ENCODE data around the gene ACTN4. TPM values are rescaled to one million over a fixed set of nuclear protein-coding genes. Genes with fewer than 3 reads are reported as not detected.

The ACTN4 gene
- total and polyA plus RNA-seq, 5 experiments from 2014 or later: 3.2 to 57.6 (median 8.5) TPM

GRCh38 chr19:38639679-38640078 lies 7.8 kb upstream of the ACTN4 start:
- peak overlapping the region in 1 of 10 donors; percentile 29 for H3K27ac Mint-ChIP-seq
- H3K9me3 Mint-ChIP-seq: no peaks in the 10 kb centered on the region
- POLR2A ChIA-PET: interaction anchor here (1.8 kb wide), 1 partner anchor 236 kb away, joined by 5 read pairs; the partner anchor contains the start of gene FAM98C

GRCh38 chr19:38640368-38640767 lies 7.1 kb upstream of the ACTN4 start:
- Mint-ChIP-seq H3K36me3 (peaks cover 0 to 2% (median 0%) of the 10 kb centered on the region in 3 donors), H3K4me3 (no peak overlapping the region), H3K4me1 (peaks cover 5 to 26% (median 18%) of the 10 kb centered on the region in 4 donors), H3K9me3 (no peaks in the 10 kb centered on the region), H3K27me3 (no peaks in the 10 kb centered on the region), H3K27ac (no peak overlapping the region)
- ATAC-seq (no peak), DNase-seq (peak in 1 of 10 donors; percentile 22)
- POLR2A ChIA-PET: interaction anchor here (1.8 kb wide), 1 partner anchor 237 kb away, joined by 5 read pairs; the partner anchor contains the start of gene FAM98C

More at GRCh38 chr19:38639679-38640078, 7.8 kb upstream of the ACTN4 start:
- peak in 1 of 10 donors; percentile 42 for DNase-seq
- Mint-ChIP-seq H3K36me3 (peaks cover 2 to 5% (median 2%) of the 10 kb centered on the region in 3 donors), H3K4me3 (no peak overlapping the region), H3K27me3 (no peaks in the 10 kb centered on the region), H3K4me1 (peaks cover 7 to 33% (median 22%) of the 10 kb centered on the region in 4 donors)
- no peak for ATAC-seq

GRCh38 chr19:38642176-38642575 lies 5.3 kb upstream of the ACTN4 start:
- no peak for ATAC-seq
- no peak overlapping the region for H3K4me3 Mint-ChIP-seq
- peaks cover 1 to 11% (median 4%) of the 10 kb centered on the region in 4 donors for H3K4me1 Mint-ChIP-seq
- POLR2A ChIA-PET: interaction anchor here (0.7 kb wide), 1 partner anchor 236 kb away, joined by 3 read pairs; no protein-coding TSS in a partner anchor
- no peaks in the 10 kb centered on the region for H3K9me3 Mint-ChIP-seq
- no peaks in the 10 kb centered on the region for H3K27me3 Mint-ChIP-seq
- DNase-seq: no peak
- H3K36me3 Mint-ChIP-seq: no peaks in the 10 kb centered on the region
- no peak overlapping the region for H3K27ac Mint-ChIP-seq

GRCh38 chr19:38644719-38645118 lies 2.7 kb upstream of the ACTN4 start:
- H3K4me3 Mint-ChIP-seq: no peak overlapping the region
- POLR2A ChIA-PET: no interaction called here
- H3K36me3 Mint-ChIP-seq: peaks cover 0 to 3% (median 0%) of the 10 kb centered on the region in 3 donors
- DNase-seq: no peak
- H3K9me3 Mint-ChIP-seq: no peaks in the 10 kb centered on the region
- ATAC-seq: no peak
- H3K27ac Mint-ChIP-seq: no peak overlapping the region
- H3K4me1 Mint-ChIP-seq: peaks cover 18 to 26% (median 24%) of the 10 kb centered on the region in 4 donors
- peaks cover 8 to 20% (median 19%) of the 10 kb centered on the region in 5 donors for H3K27me3 Mint-ChIP-seq

GRCh38 chr19:38647966-38648768 lies 718 bp downstream of the ACTN4 start:
- Mint-ChIP-seq H3K9me3 (no peaks in the 10 kb centered on the region), H3K27me3 (peaks cover 12 to 54% (median 32%) of the 10 kb centered on the region in 5 donors), H3K27ac (peak overlapping the region in 9 of 10 donors; percentile 28 to 93 (median 46)), H3K36me3 (peaks cover 0 to 3% (median 2%) of the 10 kb centered on the region in 3 donors), H3K4me1 (peaks cover 17 to 56% (median 30%) of the 10 kb centered on the region in 4 donors), H3K4me3 (peak overlapping the region; percentile 86 to 95 (median 91))
- ATAC-seq (no peak), DNase-seq (no peak)
- POLR2A ChIA-PET: interaction anchor here (0.6 to 2.2 kb wide), 8 partner anchors 9 to 590 kb away, joined by 3 to 18 read pairs (median 5); partner anchors contain the start of genes EIF3K, FAM98C, NFKBIB and PSMD8

- no peak for ATAC-seq
- H3K36me3 Mint-ChIP-seq: peaks cover 4 to 6% (median 5%) of the 10 kb centered on the region in 3 donors
- no peak for DNase-seq
Measured at GRCh38 chr19:38648769-38649304, 1.4 kb downstream of the ACTN4 start.

GRCh38 chr19:38649305-38650171 lies 2.1 kb downstream of the ACTN4 start:
- POLR2A ChIA-PET: interaction anchor here (0.6 kb wide), 1 partner anchor 768 kb away, joined by 6 read pairs; no protein-coding TSS in a partner anchor
- peaks cover 17 to 67% (median 32%) of the 10 kb centered on the region in 4 donors for H3K4me1 Mint-ChIP-seq
- DNase-seq: no peak
- peak overlapping the region in 5 of 10 donors; percentile 19 to 89 (median 60) for H3K27ac Mint-ChIP-seq
- H3K4me3 Mint-ChIP-seq: peak overlapping the region; percentile 86 to 95 (median 91)
- peaks cover 6 to 9% (median 8%) of the 10 kb centered on the region in 3 donors for H3K36me3 Mint-ChIP-seq
- no peak for ATAC-seq
- peaks cover 18 to 66% (median 41%) of the 10 kb centered on the region in 5 donors for H3K27me3 Mint-ChIP-seq
- H3K9me3 Mint-ChIP-seq: no peaks in the 10 kb centered on the region

More at GRCh38 chr19:38648769-38649304, 1.4 kb downstream of the ACTN4 start:
- Mint-ChIP-seq H3K9me3 (no peaks in the 10 kb centered on the region), H3K4me1 (peaks cover 17 to 63% (median 31%) of the 10 kb centered on the region in 4 donors), H3K4me3 (peak overlapping the region; percentile 86 to 95 (median 91)), H3K27me3 (peaks cover 16 to 60% (median 38%) of the 10 kb centered on the region in 5 donors), H3K27ac (peak overlapping the region in 7 of 10 donors; percentile 11 to 86 (median 39))
- POLR2A ChIA-PET: interaction anchor here (2.2 kb wide), 1 partner anchor 30 kb away, joined by 18 read pairs; the partner anchor contains the start of gene EIF3K

GRCh38 chr19:38650172-38650775 lies 2.8 kb downstream of the ACTN4 start:
- DNase-seq: peak in 1 of 10 donors; percentile 16
- no peak for ATAC-seq
- Mint-ChIP-seq H3K4me3 (peak overlapping the region in 8 of 10 donors; percentile 33 to 94 (median 53)), H3K9me3 (no peaks in the 10 kb centered on the region), H3K27ac (peak overlapping the region in 3 of 10 donors; percentile 49 to 89 (median 69)), H3K27me3 (peaks cover 20 to 73% (median 45%) of the 10 kb centered on the region in 5 donors), H3K36me3 (peaks cover 6 to 9% (median 8%) of the 10 kb centered on the region in 3 donors), H3K4me1 (peaks cover 17 to 75% (median 39%) of the 10 kb centered on the region in 4 donors)
- POLR2A ChIA-PET: interaction anchor here (0.6 kb wide), 1 partner anchor 769 kb away, joined by 6 read pairs; no protein-coding TSS in a partner anchor

GRCh38 chr19:38650911-38651584 lies 3.6 kb downstream of the ACTN4 start:
- ATAC-seq (no peak), DNase-seq (no peak)
- H3K27me3 Mint-ChIP-seq: peaks cover 20 to 77% (median 48%) of the 10 kb centered on the region in 5 donors
- H3K27ac Mint-ChIP-seq: peak overlapping the region in 1 of 10 donors; percentile 40
- H3K36me3 Mint-ChIP-seq: peaks cover 6 to 11% (median 8%) of the 10 kb centered on the region in 3 donors
- peak overlapping the region in 2 of 10 donors; percentile 12 to 94 for H3K4me3 Mint-ChIP-seq
- H3K9me3 Mint-ChIP-seq: no peaks in the 10 kb centered on the region
- H3K4me1 Mint-ChIP-seq: peaks cover 21 to 83% (median 47%) of the 10 kb centered on the region in 4 donors
- POLR2A ChIA-PET: no interaction called here

- H3K36me3 Mint-ChIP-seq: peaks cover 6 to 11% (median 8%) of the 10 kb centered on the region in 3 donors
- ATAC-seq (no peak), DNase-seq (no peak)
- peaks cover 27 to 97% (median 59%) of the 10 kb centered on the region in 4 donors for H3K4me1 Mint-ChIP-seq
- peaks cover 18 to 84% (median 52%) of the 10 kb centered on the region in 5 donors for H3K27me3 Mint-ChIP-seq
- H3K9me3 Mint-ChIP-seq: no peaks in the 10 kb centered on the region
- H3K4me3 Mint-ChIP-seq: no peak overlapping the region
- H3K27ac Mint-ChIP-seq: peak overlapping the region in 2 of 10 donors; percentile 19 to 59
- POLR2A ChIA-PET: interaction anchor here (0.7 to 1.3 kb wide), 3 partner anchors 11 to 182 kb away, joined by 3 read pairs; no protein-coding TSS in a partner anchor
Measured at GRCh38 chr19:38653028-38653571, 5.7 kb downstream of the ACTN4 start.

Measured in naive thymus-derived CD8-positive, alpha-beta T cell (primary cell).